Neural progenitor cell (in vitro differentiated cells): ENCODE results near the gene E2F1.

Source experiments
- CTCF ChIP-seq: fragments of 200-600 bp; sonication (generic); IDR thresholded peaks from 2 replicates; pipeline ENCODE4 v1.5.1; 2017; ENCODE audit warnings: antibody characterized with exemption, mild to moderate bottlenecking
- EZH2phosphoT487 ChIP-seq: fragments of 200-600 bp; sonication (generic); IDR thresholded peaks from 2 replicates; pipeline ENCODE4 v1.6.1; 2017; ENCODE audit warnings: antibody characterized with exemption

- TF ChIP-seq CTCF = no peak
- TF ChIP-seq EZH2phosphoT487 = no peak
These were observed 17.4 kb upstream of the E2F1 start for GRCh38 chr20:33703498-33704137.
